GM12878 (cell line): Measurements from ENCODE around the gene MYLIP. TPM values are rescaled to one million over a fixed set of nuclear protein-coding genes. Genes with fewer than 3 reads are reported as not detected.

Experiments
- ETV6 ChIP-seq, 2 experiments: fragments of 450-650 bp in 1 of 2; IDR thresholded peaks in 1 of 2; conservative IDR thresholded peaks in 1 of 2; 2 replicates each; pipeline ENCODE4 v1.6.1; 2014; ENCODE audit warnings: antibody characterized with exemption in 1 of 2, borderline replicate concordance in 1 of 2, low read depth in 1 of 2, mild to moderate bottlenecking in 1 of 2, moderate library complexity in 1 of 2
- IKZF2 ChIP-seq, 2 experiments: fragments of 450-650 bp; IDR thresholded peaks; 2 replicates each; pipeline ENCODE4 v1.6.1; 2017; ENCODE audit warnings: mild to moderate bottlenecking in 2 of 2, moderate library complexity in 2 of 2
- POLR2A ChIP-seq: IDR thresholded peaks from 2 replicates; pipeline ENCODE4 v1.6.1; 2011; ENCODE audit warnings: low read depth, mild to moderate bottlenecking, low read length
- TCF3 ChIP-seq: IDR thresholded peaks from 2 replicates; pipeline ENCODE4 v1.6.1; 2012; ENCODE audit warnings: low read depth, mild to moderate bottlenecking, low read length, borderline replicate concordance; ENCODE audit not compliant: insufficient read depth
- polyA plus RNA-seq, 11 experiments: library from polyadenylated mRNA; depleted of rRNA in 4 of 11; unstranded in 6 of 11; stranded (reverse) in 5 of 11; fragments of >200 nt; fragmentation: Nextera tagmentation in 4 of 11; fragmentation: Illumina TruSeq in 1 of 11; extraction: Ambion mirVana in 4 of 11; extraction: Trizol in 1 of 11; gene quantifications; 1 replicate in 1 of 11; 2 replicates in 10 of 11; pipeline versions ENCODE4 v1.2.1 to v1.2.3, GENCODE V29; 2011 to 2016; ENCODE audit warnings: inconsistent platforms in 2 of 11, missing spikeins in 2 of 11, low read depth in 1 of 11
- total RNA-seq, 4 experiments: library from RNA; depleted of rRNA in 3 of 4; stranded (reverse); fragments of >200 nt in 3 of 4; fragmentation: Illumina TruSeq in 1 of 4; extraction: Trizol in 1 of 4; gene quantifications; 2 replicates each; pipeline versions ENCODE4 v1.2.1 to v1.2.3, GENCODE V29; 2013 to 2021
- TF ChIP-seq, protein P1 (sequence below): fragments of 450-650 bp; IDR thresholded peaks from 2 replicates; pipeline ENCODE4 v1.6.1; 2017; ENCODE audit warnings: mild to moderate bottlenecking, low read depth, inconsistent platforms; ENCODE audit not compliant: poor library complexity, severe bottlenecking
- TF ChIP-seq, protein P2 (sequence below): fragments of 450-650 bp; IDR thresholded peaks from 2 replicates; pipeline ENCODE4 v1.6.1; 2018; ENCODE audit warnings: borderline replicate concordance, mild to moderate bottlenecking; ENCODE audit not compliant: partially characterized antibody

MYLIP gene
- total and polyA plus RNA-seq, 10 of the 15 experiments (the other 5 are each of a cell fraction or from before 2014, with no cell fraction given), result 5.3 to 123 (median 12.5) TPM

DNA sequence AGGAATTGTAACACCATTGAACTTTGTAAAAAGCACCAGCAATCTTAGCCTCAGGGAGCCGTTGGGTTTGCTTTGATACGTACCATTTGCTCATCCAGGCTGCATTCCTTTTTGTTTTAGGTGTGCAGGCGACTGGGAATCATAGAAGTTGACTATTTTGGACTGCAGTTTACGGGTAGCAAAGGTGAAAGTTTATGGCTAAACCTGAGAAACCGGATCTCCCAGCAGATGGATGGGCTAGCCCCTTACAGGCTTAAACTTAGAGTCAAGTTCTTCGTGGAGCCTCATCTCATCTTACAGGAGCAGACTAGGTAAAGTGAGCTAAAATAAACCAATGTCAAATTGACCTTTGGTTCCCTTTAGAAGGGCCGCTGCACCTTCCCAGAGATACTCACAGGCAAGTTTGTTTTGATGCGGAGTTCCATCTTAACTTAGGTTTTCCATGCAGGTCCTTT, 1.6 kb downstream of the MYLIP start (continued):
- TF ChIP-seq, protein P1, sequence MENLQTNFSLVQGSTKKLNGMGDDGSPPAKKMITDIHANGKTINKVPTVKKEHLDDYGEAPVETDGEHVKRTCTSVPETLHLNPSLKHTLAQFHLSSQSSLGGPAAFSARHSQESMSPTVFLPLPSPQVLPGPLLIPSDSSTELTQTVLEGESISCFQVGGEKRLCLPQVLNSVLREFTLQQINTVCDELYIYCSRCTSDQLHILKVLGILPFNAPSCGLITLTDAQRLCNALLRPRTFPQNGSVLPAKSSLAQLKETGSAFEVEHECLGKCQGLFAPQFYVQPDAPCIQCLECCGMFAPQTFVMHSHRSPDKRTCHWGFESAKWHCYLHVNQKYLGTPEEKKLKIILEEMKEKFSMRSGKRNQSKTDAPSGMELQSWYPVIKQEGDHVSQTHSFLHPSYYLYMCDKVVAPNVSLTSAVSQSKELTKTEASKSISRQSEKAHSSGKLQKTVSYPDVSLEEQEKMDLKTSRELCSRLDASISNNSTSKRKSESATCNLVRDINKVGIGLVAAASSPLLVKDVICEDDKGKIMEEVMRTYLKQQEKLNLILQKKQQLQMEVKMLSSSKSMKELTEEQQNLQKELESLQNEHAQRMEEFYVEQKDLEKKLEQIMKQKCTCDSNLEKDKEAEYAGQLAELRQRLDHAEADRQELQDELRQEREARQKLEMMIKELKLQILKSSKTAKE, result no peak
- TF ChIP-seq ETV6 (conservative IDR thresholded peaks at IDR 0.05 in 1 of 2, IDR thresholded peaks at IDR 0.05 in 1 of 2; ENCODE audit: borderline replicate concordance in 1 of 2, low read depth in 1 of 2) (no peak), POLR2A (no peak), IKZF2 (IDR thresholded peaks at IDR 0.05) (0 out of 4 replicates have a peak, but pooled peaks of 1 of the 2 experiments have one; percentile 17), TCF3 (no peak)
- TF ChIP-seq, protein P2, sequence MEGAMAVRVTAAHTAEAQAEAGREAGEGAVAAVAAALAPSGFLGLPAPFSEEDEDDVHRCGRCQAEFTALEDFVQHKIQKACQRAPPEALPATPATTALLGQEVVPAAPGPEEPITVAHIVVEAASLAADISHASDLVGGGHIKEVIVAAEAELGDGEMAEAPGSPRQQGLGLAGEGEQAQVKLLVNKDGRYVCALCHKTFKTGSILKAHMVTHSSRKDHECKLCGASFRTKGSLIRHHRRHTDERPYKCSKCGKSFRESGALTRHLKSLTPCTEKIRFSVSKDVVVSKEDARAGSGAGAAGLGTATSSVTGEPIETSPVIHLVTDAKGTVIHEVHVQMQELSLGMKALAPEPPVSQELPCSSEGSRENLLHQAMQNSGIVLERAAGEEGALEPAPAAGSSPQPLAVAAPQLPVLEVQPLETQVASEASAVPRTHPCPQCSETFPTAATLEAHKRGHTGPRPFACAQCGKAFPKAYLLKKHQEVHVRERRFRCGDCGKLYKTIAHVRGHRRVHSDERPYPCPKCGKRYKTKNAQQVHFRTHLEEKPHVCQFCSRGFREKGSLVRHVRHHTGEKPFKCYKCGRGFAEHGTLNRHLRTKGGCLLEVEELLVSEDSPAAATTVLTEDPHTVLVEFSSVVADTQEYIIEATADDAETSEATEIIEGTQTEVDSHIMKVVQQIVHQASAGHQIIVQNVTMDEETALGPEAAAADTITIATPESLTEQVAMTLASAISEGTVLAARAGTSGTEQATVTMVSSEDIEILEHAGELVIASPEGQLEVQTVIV, result no peak
